Fibroblast of lung (primary cell): Measurements from ENCODE around the gene ZBP1. TPM values are rescaled to one million over a fixed set of nuclear protein-coding genes. Genes with fewer than 3 reads are reported as not detected.

Experiments
- DNase-seq, 2 donors: peaks; one replicate each; pipeline versions ENCODE4 v3.0.0 to v3.0.0-alpha.2; 2010; ENCODE audit warnings: low read depth in 2 of 2
- H2AFZ ChIP-seq: 2 replicates; pipeline ENCODE4 v1.5.1; 2012; ENCODE audit warnings: low read length, control low read depth, inconsistent platforms
- H3K27ac ChIP-seq: 2 replicates; pipeline ENCODE4 v1.5.1; 2011; ENCODE audit warnings: low read length, control low read depth; ENCODE audit not compliant: insufficient read depth
- H3K27me3 ChIP-seq: 2 replicates; pipeline ENCODE4 v1.5.1; 2011; ENCODE audit warnings: mild to moderate bottlenecking, low read length; ENCODE audit not compliant: control insufficient read depth, insufficient read depth
- H3K36me3 ChIP-seq: 2 replicates; pipeline ENCODE4 v1.5.1; 2011; ENCODE audit warnings: low read length; ENCODE audit not compliant: control insufficient read depth, insufficient read depth
- H3K4me1 ChIP-seq: 2 replicates; pipeline ENCODE4 v1.5.1; 2011; ENCODE audit warnings: low read length; ENCODE audit not compliant: control insufficient read depth, insufficient read depth; ENCODE audit errors: extremely low read depth
- H3K4me2 ChIP-seq: 2 replicates; pipeline ENCODE4 v1.5.1; 2011; ENCODE audit warnings: low read length, control low read depth; ENCODE audit not compliant: insufficient read depth; ENCODE audit errors: extremely low read depth
- H3K4me3 ChIP-seq, 4 experiments: fragments of 200-600 bp in 1 of 4; sonication (generic) in 1 of 4; replicated peaks in 1 of 4; 2 replicates each; pipeline ENCODE4 v1.5.1; 2011 to 2016; ENCODE audit warnings: low read length in 4 of 4, low read depth in 3 of 4, mild to moderate bottlenecking in 3 of 4, control low read depth in 2 of 4, inconsistent platforms in 1 of 4, mixed read lengths in 1 of 4; ENCODE audit not compliant: insufficient read depth in 1 of 4; ENCODE audit errors: control extremely low read depth in 1 of 4
- H3K79me2 ChIP-seq: 2 replicates; pipeline ENCODE4 v1.5.1; 2012; ENCODE audit warnings: mild to moderate bottlenecking, low read length, inconsistent platforms; ENCODE audit not compliant: control insufficient read depth, insufficient read depth
- H3K9ac ChIP-seq: 2 replicates; pipeline ENCODE4 v1.5.1; 2011; ENCODE audit warnings: mild to moderate bottlenecking, low read length, control low read depth; ENCODE audit not compliant: insufficient read depth
- H3K9me3 ChIP-seq: 2 replicates; pipeline ENCODE4 v1.5.1; 2012; ENCODE audit warnings: low read depth, low read length; ENCODE audit not compliant: control insufficient read depth, insufficient read depth
- H4K20me1 ChIP-seq: 2 replicates; pipeline ENCODE4 v1.5.1; 2011; ENCODE audit warnings: low read length; ENCODE audit not compliant: control insufficient read depth, insufficient read depth; ENCODE audit errors: extremely low read depth
- CTCF ChIP-seq, 2 donors: IDR thresholded peaks in 1 of 2; conservative IDR thresholded peaks in 1 of 2; 1 replicate in 1 of 2; 2 replicates in 1 of 2; pipeline ENCODE4 v1.5.1; 2011 to 2012; ENCODE audit warnings: low read length in 2 of 2, control low read depth in 1 of 2, inconsistent platforms in 1 of 2, low read depth in 1 of 2, mild to moderate bottlenecking in 1 of 2
- EZH2 ChIP-seq: IDR thresholded peaks from 2 replicates; pipeline ENCODE4 v1.5.1; 2012; ENCODE audit warnings: low read length, control low read depth, mild to moderate bottlenecking; ENCODE audit errors: missing control alignments
- polyA plus RNA-seq, 2 donors: library from polyadenylated mRNA; depleted of rRNA in 1 of 2; stranded (reverse) in 1 of 2; unstranded in 1 of 2; fragments of >200 nt; gene quantifications; 2 replicates each; pipeline ENCODE4 v1.2.1, GENCODE V29; 2011 to 2012; ENCODE audit warnings: missing spikeins in 1 of 2
- total RNA-seq: library from RNA; depleted of rRNA; stranded (reverse); fragments of >200 nt; gene quantifications from 2 replicates; pipeline ENCODE4 v1.2.1, GENCODE V29; 2014

Gene ZBP1
- total and polyA plus RNA-seq, 2 donors (not counting 1 experiment from before 2014, with no cell fraction given) = not detected

GRCh38 chr20:57570920-57571319 lies 49.3 kb downstream of the ZBP1 start:
- H4K20me1 ChIP-seq = no peaks in the 10 kb centered on the region
- DNase-seq = no peak
- H3K79me2 ChIP-seq = no peaks in the 10 kb centered on the region
- H3K9me3 ChIP-seq = no peaks in the 10 kb centered on the region
- H3K27ac ChIP-seq = no peak overlapping the region
- H3K36me3 ChIP-seq = no peaks in the 10 kb centered on the region
- H3K4me3 ChIP-seq = no peak overlapping the region
- no peak overlapping the region for H3K9ac ChIP-seq
- TF ChIP-seq CTCF (conservative IDR thresholded peaks at IDR 0.05 in 1 of 2, IDR thresholded peaks at IDR 0.05 in 1 of 2; ENCODE audit: low read depth in 1 of 2, low read length in 2 of 2) = no peak
- no peak for TF ChIP-seq EZH2
- no peaks in the 10 kb centered on the region for H3K4me1 ChIP-seq
- no peak overlapping the region for H2AFZ ChIP-seq
- H3K4me2 ChIP-seq = no peak overlapping the region
- H3K27me3 ChIP-seq = no peaks in the 10 kb centered on the region

- no peaks in the 10 kb centered on the region for H4K20me1 ChIP-seq
- no peaks in the 10 kb centered on the region for H3K27me3 ChIP-seq
- DNase-seq = no peak
- H3K4me3 ChIP-seq = no peak overlapping the region
- H2AFZ ChIP-seq = no peak overlapping the region
- H3K27ac ChIP-seq = no peak overlapping the region
- H3K36me3 ChIP-seq = no peaks in the 10 kb centered on the region
- TF ChIP-seq CTCF (conservative IDR thresholded peaks at IDR 0.05 in 1 of 2, IDR thresholded peaks at IDR 0.05 in 1 of 2; ENCODE audit: low read depth in 1 of 2, low read length in 2 of 2) (no peak), EZH2 (no peak)
- no peaks in the 10 kb centered on the region for H3K4me1 ChIP-seq
- H3K4me2 ChIP-seq = no peak overlapping the region
- no peaks in the 10 kb centered on the region for H3K79me2 ChIP-seq
- no peak overlapping the region for H3K9ac ChIP-seq
- no peaks in the 10 kb centered on the region for H3K9me3 ChIP-seq
These were observed 49.9 kb downstream of the ZBP1 start for GRCh38 chr20:57570145-57570850.

GRCh38 chr20:57568960-57569359 lies 51.3 kb downstream of the ZBP1 start:
- no peaks in the 10 kb centered on the region for H4K20me1 ChIP-seq
- H3K4me3 ChIP-seq = no peak overlapping the region
- H3K79me2 ChIP-seq = no peaks in the 10 kb centered on the region
- DNase-seq = no peak
- no peak overlapping the region for H3K4me2 ChIP-seq
- no peaks in the 10 kb centered on the region for H3K4me1 ChIP-seq
- no peaks in the 10 kb centered on the region for H3K27me3 ChIP-seq
- no peaks in the 10 kb centered on the region for H3K9me3 ChIP-seq
- no peaks in the 10 kb centered on the region for H3K36me3 ChIP-seq
- H3K27ac ChIP-seq = no peak overlapping the region
- H3K9ac ChIP-seq = no peak overlapping the region
- no peak for TF ChIP-seq CTCF (conservative IDR thresholded peaks at IDR 0.05 in 1 of 2, IDR thresholded peaks at IDR 0.05 in 1 of 2; ENCODE audit: low read depth in 1 of 2, low read length in 2 of 2)
- TF ChIP-seq EZH2 = no peak
- H2AFZ ChIP-seq = no peak overlapping the region
